HG02981 (cell line): ENCODE measurements around the gene ETV3.
A peak's percentile ranks its signal among the peaks of the same experiment; 100 is the strongest.
"Not testable (repeated sequence)": the region's sequence is repeated elsewhere in the genome, so short reads cannot be mapped to it uniquely, and the experiment has no call there.

Experiments
- ATAC-seq: cut with Tn5 transposase; IDR thresholded peaks from one replicate; pipeline ENCODE4 v1.9.1; 2021; ENCODE audit warnings: mild to moderate bottlenecking, moderate library complexity; ENCODE audit not compliant: unreplicated experiment

Gene ETV3

DNA sequence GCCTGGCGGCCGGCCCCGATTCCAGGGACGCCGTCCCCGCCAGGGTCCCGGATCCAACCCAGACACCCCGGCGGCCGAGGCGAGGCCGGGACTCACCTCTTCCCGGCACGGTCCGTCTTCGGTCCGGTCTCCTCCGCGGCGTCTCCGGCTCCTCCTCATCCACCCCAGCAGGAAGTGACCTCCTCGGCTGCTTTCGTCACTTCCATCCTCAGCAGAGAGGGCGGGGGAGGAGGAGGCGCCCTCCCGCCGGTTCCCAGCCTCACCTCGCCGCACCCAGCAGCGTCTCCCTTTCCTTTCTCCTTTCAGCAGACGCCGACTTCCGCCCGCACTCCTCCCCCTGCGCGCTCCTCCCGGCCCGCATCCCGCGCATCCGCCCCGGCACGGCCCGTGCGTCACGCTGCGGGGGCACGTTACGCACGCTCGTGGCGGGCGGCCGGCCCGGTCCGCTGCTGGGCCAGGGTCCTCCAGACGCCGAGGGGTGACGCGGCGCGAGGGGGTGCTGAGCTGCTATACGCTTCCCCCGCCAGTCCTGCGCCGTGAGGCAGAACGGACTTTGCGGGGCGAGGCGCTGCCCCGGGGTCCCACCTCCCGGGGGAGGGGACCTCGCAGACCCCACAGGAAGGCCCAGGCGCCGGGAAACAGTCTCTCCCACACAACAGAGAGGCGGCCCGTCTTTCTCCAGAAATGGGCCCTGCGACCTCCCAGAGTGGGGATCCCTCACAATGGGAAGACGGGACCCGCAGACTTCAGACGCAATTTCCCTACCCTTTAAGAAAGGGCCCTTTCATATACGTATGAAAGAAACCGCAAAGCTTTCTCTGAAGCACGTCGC is at the start of gene ETV3:
Gene ETV3 (minus strand): TSS at position 176 of the 832 bp plus-strand sequence. CDS start 2,043 bp downstream, outside the sequence.
- ATAC-seq: peak; percentile 82

DNA sequence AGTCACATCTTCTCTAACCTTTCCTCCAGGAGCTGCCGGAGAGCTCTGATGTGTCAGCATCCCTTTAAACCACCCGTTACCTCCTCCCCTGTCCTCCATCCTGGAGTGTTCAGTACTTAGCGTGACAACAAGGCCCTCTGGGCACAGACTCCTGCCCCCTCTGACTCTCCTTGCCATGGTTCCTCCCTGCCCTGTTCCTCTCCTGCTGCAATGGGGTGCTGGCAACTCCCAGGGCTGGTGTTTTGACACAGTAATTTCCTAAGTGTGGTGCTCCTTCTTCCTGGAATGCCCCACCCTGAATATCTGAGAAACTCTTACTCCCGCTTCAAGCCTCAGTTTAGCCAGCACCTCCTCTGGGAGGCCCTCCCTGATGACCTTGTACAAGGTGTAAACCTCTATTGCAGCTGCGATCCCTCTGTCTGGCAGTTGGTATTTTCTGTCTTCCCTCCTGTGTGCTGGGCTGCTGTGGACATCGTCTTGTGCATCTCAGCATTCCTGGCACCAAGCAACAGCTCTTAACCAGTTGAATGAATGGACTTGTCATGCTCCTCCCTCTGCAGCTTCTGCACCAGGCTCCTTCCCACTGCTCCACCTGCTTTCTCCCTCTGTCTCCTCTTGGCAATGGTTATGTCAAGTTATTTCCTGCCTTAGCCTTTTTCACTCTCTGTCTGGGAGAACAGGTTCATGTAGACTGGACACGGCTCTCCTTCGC is 48.2 kb upstream of the ETV3 start:
- ATAC-seq: no peak

DNA sequence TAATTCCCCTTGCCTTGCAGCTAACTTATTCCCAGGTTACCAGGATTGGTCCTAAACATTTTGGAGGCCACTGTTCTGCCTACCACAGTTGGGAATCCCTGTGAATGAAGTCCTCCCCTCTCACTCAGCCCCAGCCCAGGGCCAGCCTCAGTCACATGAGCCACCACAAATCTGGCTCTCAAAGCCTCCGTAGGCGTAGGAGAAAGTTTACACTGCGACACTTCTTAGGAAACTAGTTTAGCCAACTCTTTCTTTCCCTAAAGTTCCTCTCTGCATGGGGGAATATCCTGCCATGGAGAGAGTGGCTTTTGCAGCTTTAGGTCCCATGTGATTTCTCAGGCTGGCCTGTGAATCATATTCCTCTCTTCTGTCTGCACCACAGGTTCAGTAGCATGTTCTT is 45.7 kb upstream of the ETV3 start:
- ATAC-seq: no peak

DNA sequence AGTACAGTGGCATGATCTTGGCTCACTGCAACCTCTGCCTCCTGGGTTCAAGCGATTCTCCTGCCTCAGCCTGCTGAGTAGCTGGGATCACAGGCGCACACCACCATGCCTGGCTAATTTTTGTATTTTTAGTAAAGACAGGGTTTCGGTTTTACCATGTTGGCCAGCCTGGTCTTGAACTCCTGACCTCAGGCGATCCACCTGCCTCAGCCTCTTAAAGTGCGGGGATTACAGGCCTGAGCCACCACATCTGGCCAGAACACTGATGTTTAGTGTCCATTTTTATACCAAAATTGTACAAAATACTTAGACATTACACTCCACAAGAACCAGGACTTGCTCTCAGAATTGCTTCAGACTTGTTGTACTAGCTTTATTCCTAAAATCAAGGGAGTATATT is 44.2 kb upstream of the ETV3 start:
- not testable (repeated sequence) for ATAC-seq

DNA sequence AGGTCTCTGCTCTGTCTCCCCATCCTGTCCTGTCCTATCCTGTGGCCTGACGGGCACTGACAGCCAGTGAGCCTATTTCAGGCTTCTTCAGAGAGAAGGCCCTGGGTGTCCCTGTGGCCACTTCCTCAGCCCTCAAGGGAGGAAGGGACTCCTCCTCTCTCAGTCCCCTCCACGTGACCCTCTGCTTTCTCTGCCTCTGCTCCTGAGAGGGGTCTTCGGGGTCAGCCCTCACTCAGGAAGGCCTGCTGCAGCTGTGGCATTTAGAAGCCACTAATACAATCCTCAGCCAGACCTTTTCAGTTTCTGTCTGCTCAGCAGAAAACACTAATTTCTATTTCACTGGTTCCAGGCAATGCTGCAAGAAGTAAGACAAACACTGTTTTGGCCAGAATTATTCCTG is 43.6 kb upstream of the ETV3 start:
- ATAC-seq: no peak

DNA sequence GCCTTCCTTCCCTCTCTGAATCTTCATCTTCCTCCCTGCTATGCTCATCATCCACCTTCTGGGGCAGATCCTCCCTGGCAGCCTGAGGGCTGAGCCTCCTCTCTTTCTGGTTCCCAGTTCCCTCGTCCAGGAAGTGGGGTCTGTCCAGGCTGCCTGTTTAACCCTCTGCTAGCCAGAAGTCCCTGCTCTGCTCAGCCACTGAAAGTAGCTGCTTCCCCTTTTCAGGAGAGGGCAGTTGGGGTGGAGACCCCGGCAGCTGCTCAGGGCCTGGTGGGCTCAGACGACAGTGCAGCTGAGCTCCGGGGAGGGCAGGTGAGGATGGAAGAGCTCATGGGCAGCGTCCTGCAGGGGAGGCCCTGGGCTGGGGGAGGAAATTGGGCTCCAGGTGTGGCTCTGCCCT is 43.1 kb upstream of the ETV3 start:
- no peak for ATAC-seq

DNA sequence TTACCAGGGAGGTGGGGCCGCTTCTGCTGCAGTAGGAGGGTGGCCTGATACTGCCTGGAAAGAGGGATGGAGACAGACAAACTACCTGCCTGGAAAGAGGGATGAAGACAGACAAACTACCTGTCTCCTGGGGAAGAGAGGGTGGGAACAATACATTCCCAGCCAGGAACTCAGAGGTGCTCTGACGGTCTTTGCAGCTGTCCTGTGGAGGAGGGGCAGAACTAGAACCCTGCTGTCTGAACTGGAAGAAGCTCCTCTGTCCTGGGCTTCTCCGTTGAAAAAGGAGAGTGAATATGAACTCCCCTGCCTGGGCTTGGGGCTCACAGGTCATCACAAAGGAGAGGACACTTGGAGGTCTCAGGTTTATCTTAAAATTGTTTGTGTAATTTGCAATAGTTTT is 40.3 kb upstream of the ETV3 start:
- no peak for ATAC-seq

DNA sequence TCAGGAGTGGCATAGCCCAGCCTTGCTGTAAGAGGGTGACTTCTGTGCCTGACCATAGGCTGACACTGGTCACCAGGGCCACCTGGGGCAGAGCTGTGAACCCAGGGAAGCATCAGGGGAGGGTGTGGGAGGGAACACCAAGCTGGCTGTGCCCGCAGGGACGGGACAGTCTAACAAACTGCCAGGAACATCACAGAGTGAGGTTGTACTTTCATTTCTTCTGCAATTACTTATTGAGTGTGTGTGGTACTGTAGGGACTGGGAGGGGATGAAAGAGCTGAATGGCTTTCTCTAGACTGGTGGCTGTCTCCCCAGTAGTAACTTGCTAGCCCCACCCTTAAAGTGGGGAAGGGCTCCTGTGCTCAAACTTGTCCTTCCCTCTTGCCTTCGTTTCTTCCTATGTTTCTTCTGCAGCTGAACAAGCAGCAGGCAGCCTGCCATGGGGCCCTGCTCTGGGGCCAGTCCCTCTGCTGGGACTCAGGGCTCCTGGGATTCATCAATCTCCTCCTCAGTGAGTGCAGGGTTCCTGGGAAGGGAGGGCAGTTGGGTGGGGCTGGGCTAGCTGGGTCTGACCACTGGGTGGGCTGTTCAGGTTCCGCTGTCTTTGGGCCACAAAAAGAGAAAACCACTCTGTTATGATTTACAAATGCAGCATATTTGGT is 39.7 kb upstream of the ETV3 start:
- ATAC-seq: no peak

DNA sequence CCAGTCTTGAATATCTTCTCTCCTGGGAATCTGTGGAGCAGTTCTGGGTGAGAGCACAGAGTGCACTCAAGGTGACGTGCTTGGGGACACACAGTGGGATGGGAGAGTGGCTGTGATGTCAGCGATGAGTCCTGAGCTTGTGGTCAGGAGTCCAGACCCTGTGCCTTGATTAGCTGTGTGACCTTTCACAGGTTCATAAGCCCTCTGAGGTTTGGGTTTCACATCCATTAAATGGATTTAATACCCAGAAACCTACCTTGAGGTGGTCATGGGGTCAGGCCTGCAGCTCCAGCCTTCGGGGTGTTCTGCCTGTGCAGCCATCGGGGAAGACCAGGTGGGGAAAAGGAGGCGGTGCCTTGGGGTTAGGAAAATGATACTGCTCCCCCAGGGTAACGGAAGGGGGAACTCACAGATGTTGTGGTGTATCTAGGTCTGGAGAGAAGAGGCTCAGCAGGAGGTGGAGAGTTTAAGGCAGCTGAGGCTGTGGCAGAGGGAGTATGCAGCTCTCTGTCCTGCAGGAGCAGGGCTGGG is 38.5 kb upstream of the ETV3 start:
- ATAC-seq: no peak

DNA sequence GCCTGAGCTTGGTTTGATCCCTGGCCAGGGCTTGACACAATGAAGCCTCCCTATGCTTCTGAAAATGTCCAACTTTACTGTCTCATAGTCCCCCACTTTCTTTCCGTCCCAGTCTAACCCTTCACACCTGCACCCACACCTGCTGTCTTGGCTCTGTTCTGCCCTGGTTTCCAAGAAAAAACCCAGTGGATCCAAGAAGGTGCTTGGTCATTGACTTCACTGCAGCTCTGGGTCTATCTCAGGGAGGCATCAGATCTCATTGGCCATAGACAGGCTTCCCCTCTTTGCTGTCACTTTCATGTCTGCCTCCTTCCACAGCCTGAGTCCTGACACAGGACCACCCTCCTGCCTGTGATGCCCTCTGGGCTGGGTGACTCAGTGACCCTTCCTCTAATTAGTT is 37.8 kb upstream of the ETV3 start:
- ATAC-seq: no peak

DNA sequence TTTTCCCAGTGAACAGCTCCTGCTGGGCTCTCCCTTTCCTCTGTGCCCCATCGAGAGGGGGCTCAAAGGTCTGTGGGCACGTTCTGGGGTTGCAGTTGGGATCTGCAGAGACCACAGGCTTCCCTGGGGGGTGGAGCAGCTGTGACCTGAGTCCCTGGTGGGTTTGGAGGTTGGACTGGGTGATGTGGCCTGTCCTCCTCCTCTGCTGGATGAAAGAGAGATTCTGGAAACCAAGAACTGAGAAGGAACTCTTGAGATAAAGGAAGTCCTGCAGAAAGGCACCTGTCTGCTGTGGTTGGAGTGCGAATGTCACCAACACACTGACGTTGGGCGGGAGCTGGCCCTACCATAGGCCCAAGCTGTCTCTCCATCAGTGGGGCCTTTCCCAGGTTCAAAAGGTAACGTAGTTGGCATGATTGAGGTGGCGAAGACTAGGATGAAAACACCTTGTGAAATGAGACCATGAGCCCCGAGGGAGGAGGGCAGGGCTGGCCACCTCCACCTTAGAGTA is 35.8 kb upstream of the ETV3 start:
- no peak for ATAC-seq

DNA sequence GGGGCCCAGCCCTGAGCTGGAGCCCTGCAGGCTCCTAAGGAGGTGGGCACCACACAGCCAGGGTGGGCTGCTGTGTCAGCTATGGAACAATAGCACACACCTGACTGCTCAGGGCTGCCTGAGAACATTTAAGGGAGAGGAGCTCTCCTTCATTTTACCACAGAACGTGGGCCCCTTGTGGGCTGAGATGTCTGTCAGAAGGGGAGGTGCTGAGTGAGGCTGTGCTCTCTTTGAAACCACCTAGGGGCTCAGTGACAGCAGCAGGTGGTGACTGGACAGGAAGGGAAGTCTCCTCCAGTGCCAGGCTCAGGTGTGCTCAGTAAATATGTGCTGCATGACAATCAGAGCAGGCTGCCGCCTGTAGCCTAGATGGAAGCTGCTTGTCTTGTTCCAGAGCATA is 35.0 kb upstream of the ETV3 start:
- not testable (repeated sequence) for ATAC-seq

DNA sequence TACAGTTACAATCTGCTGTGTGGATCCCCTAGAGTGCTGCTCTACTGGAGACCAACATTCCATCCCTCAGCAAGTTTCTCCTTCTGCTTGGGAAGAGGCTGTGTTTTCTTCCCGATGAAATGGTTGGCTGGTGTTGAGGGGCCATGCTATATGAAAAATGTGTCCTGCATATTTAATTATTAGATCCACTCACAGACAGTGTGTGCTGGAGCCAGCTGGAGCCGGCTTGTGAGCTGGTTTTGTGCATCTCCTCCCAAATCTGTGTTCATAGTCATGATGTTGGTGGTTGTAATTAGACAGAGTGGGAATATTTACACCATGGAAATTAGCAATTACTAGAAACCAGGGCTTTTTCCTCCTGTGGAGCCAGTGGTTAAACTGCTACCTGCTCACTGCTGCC is 34.4 kb upstream of the ETV3 start:
- not testable (repeated sequence) for ATAC-seq

DNA sequence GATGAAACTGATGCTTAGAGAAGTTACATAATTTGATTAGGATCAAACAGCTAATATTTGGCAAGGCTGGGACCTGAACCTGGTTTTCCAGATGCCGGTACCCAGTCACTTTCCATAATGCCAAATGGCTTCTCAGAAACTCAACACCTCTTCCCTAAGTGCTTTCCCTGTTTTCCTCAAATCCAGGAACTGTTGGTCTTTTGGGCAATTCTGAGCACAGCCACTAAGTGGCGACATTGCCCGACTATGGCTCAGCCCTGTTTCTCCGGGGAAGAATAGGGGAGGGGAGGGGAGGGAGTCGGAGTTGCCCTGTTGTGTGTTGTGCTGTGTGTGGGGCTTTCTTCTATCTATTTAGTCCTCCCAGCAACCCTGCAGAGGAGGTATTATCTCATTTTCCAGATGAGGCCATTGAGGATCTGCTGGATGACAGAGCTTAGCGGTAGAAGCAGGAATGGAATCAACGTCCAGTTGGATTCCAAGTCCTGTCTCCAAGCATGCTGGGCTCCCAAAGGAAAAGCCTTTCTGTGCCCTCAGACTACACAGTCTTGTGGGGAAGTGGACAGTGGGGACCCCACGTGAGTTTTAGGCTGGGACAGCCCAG is 33.8 kb upstream of the ETV3 start:
- ATAC-seq: not testable (repeated sequence)

DNA sequence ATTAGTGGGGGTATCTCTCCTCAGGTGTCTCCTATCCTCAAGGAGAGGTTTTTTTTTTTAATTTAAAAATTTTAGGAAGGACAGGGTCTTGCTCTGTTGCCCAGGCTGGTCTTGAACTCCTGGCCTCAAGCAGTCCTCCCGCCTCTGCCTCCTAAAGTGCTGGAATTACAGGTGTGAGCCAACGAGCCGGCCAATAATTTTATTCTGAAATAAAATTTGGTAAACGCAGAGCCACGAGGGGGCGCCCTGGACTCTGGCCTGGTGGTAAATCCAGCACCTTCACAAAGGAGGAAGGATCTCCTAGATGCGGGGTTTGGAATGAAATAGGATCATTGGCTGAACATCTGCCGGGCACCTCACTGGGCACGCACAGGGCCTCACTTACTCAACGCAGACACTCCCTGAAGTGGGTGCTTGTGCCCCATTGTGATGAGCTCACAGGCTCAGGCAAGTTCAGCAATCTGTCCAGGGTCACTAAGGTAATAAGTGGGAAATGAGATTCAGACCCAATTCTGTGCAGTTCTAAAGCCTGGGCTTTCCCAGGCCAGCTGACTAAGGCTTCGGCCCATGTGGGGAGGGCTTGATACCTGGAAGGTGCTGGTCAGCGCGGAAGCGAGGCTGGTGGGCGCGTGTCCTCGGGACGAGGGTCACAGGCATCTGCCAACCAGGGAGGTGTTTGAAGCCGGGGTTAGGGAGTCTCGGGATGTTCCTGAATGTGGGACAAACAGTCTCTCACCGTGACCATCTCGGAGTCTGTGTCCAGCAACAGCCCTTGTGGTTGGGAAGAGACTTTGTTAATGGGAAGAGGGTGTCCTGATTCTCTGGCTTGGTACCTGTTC is 32.7 kb upstream of the ETV3 start:
- no peak for ATAC-seq

DNA sequence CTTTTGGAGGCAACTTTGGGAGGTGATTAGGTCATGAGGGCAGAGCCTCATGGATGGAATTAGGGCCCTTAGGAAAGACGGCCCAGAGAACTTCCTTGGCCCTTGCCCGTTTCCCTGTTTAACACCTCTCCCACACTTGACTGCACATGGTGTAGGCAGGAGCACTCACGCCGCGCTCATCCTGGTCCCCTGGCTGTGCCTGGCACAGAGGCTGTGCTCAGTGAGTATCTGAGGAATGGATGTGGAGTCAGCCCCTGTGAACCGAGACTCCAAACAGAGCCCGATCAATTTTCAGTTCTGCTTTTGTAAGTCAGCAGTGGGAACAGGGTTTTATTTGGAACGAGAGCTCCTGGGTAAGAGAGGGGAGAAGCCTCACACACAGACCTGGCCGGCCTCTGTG is 29.8 kb upstream of the ETV3 start:
- no peak for ATAC-seq

DNA sequence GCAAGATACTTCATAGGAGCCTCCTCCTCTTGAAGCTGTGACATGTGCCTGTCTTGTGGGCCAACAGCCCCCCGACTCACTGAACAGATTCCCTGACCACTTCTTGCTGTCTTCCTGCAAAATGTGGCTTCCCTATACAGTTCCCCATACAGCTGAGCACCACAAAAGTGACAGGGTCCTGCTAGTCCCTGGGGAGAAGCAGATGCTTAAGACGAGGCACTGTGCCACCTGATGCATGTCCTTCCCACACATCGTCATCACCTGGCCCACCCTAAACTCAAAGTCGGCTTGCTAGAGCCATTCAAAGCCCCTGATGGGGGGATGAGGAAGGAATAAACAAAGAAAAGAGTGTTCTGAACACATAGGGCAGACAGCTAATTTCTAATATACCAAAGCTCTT is 29.2 kb upstream of the ETV3 start:
- ATAC-seq: no peak

DNA sequence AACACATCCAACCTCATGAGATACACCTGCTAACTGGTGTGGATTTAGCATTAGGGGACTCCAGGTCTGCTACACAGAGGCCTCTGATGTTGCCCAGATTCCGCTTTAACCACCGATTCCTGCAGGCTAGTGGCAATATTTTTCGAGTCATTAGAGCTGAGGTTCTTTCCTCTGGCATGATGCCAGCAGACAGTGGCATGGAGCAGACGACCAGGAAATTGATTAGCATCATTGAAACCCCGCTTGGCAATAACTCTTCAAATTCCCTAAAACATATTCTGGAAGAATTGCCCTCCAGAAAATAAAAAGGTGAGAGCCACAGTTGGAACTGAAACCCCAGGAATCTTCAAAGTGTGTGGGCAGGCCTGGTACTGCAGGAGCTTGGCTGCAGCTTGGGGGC is 28.4 kb upstream of the ETV3 start:
- no peak for ATAC-seq

DNA sequence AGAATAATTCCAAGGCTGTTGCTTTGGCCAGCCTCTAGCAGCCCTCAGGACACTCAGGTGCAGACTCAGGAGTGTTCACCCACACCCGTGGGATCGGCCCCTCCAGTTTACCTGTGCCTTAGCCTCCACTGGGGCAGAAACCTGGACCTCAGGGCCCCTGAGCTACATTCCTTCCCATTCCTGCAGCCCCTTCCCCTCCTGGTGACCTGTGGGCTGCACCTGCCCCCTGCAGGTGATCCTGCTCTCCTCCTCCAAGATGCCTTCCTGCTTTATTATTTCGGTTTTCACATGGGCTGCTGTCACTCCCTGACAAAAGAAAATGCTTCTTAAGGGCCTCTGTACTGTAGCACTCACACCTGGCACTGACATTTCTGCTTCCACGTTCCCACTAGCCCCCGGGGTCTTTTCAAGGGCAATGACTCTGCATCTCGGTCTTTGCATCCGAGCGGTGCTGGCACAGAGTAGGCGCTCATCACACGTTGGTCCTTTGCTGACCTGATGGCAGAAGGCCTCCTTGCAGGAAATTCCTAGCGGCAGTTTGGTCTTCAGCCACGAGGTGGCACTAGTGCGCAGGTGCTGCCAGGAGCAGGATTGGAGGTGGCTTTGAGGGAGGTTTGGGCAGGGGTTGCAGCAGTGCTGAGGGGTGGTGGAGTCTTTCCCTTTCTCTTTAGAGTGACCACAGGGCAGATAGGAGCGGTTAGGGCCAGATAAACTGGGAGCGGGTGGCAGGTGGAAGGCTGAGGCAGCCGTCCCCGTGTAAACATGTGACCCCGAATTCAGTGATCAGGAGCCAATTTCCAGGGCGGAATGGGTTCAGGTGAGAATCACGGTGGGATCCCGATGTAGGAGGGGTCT is 25.3 kb upstream of the ETV3 start:
- ATAC-seq: peak; percentile 63
